Right lung (tissue), 5 donors: Measurements from ENCODE around the gene SMIM26. TPM values are rescaled to one million over a fixed set of nuclear protein-coding genes. Genes with fewer than 3 reads are reported as not detected.

Source experiments
- DNase-seq, 2 donors: peaks; one replicate each; pipeline ENCODE4 v3.0.0-alpha.2; 2013
- polyA plus RNA-seq, 5 donors: library from polyadenylated mRNA; unstranded; fragments of 120-200 nt; gene quantifications; one replicate each; pipeline versions ENCODE4 v1.2.1 to v1.2.3, GENCODE V29; 2013; ENCODE audit warnings: inconsistent platforms in 1 of 5, low replicate concordance in 1 of 5; ENCODE audit not compliant: insufficient read length in 5 of 5, insufficient read depth in 1 of 5

SMIM26 gene
- polyA plus RNA-seq, 5 donors = 64.3 to 85.3 (median 77.5) TPM

GRCh38 chr20:18571578-18571977, 4.3 kb downstream of the SMIM26 start:
- no peak for DNase-seq

GRCh38 chr20:18577942-18578341, 10.7 kb downstream of the SMIM26 start:
- DNase-seq = no peak

GRCh38 chr20:18578581-18578980, 11.3 kb downstream of the SMIM26 start:
- DNase-seq = no peak

- DNase-seq = no peak
Measured at GRCh38 chr20:18580012-18580411, 12.8 kb downstream of the SMIM26 start.

- no peak for DNase-seq
Measured at GRCh38 chr20:18585134-18585533, 17.9 kb downstream of the SMIM26 start.

- DNase-seq = peak; percentile 75 to 79
Measured at GRCh38 chr20:18587665-18588573, 20.7 kb downstream of the SMIM26 start, which contains the start of gene DTD1. Gene DTD1 (plus strand): TSS chr20:18588054. CDS start chr20:18588073, 19 bp downstream.

GRCh38 chr20:18588574-18588933, 21.3 kb downstream of the SMIM26 start:
- no peak for DNase-seq

- no peak for DNase-seq
Measured at GRCh38 chr20:18589941-18590674, 22.9 kb downstream of the SMIM26 start.

- DNase-seq = no peak
Measured at GRCh38 chr20:18596270-18596669, 29.0 kb downstream of the SMIM26 start.

GRCh38 chr20:18609741-18610140, 42.5 kb downstream of the SMIM26 start:
- DNase-seq = no peak

GRCh38 chr20:18611492-18611891, 44.3 kb downstream of the SMIM26 start:
- no peak for DNase-seq

GRCh38 chr20:18613553-18613952, 46.3 kb downstream of the SMIM26 start:
- DNase-seq = no peak

GRCh38 chr20:18614244-18614643, 47.0 kb downstream of the SMIM26 start:
- no peak for DNase-seq

- DNase-seq = peak; percentile 40 to 42
Measured at GRCh38 chr20:18615020-18615650, 47.9 kb downstream of the SMIM26 start.

Other genes with a start within 250 kb of the SMIM26 start
- gene DZANK1, start 100.4 kb upstream of the SMIM26 start, polyA plus RNA-seq = 10 to 100 TPM in 1 of 5 donors, 1 to 10 TPM in 4; 7.3 to 10.3 (median 9.2) TPM
- 10 to 100 TPM; 16.0 to 21.6 (median 18.4) TPM for gene POLR3F, start 100.0 kb upstream of the SMIM26 start, polyA plus RNA-seq
- 10 to 100 TPM; 25.9 to 38.2 (median 34.3) TPM for gene RBBP9, start 70.2 kb upstream of the SMIM26 start, polyA plus RNA-seq
- gene SEC23B, start 59.5 kb upstream of the SMIM26 start, polyA plus RNA-seq = 10 to 100 TPM; 42.4 to 48.8 (median 44.6) TPM
- 10 to 100 TPM; 22.3 to 29.6 (median 25.4) TPM for gene DTD1, start 20.6 kb downstream of the SMIM26 start, polyA plus RNA-seq
- gene SCP2D1, start 246.4 kb downstream of the SMIM26 start, polyA plus RNA-seq = not detected